NT2/D1 (cell line): ENCODE measurements around the gene SEMA3C.

Source experiments
- YY1 ChIP-seq: IDR thresholded peaks from 2 replicates; pipeline ENCODE4 v1.6.1; 2011; ENCODE audit not compliant: insufficient read length, insufficient read depth
- ZNF274 ChIP-seq: IDR thresholded peaks from 2 replicates; pipeline ENCODE4 v1.6.1; 2011; ENCODE audit warnings: mild to moderate bottlenecking, low read depth, low read length

- no peak for TF ChIP-seq YY1
- no peak for TF ChIP-seq ZNF274
These were observed 89.3 kb downstream of the SEMA3C start for GRCh38 chr7:80829527-80829926.
